K562 (cell line): ENCODE results near the gene CRAMP1. TPM values are rescaled to one million over a fixed set of nuclear protein-coding genes. Genes with fewer than 3 reads are reported as not detected.

ENCODE experiments used
- ARID1B ChIP-seq: fragments of 450-650 bp; IDR thresholded peaks from 2 replicates; pipeline ENCODE4 v1.6.1; 2016; ENCODE audit warnings: antibody characterized with exemption, mild to moderate bottlenecking, inconsistent platforms
- C11orf30 ChIP-seq: fragments of 450-650 bp; IDR thresholded peaks from 2 replicates; pipeline ENCODE4 v1.6.1; 2016; ENCODE audit warnings: low read depth, mild to moderate bottlenecking
- CBX8 ChIP-seq: fragments of 200-600 bp; sonication (generic); IDR thresholded peaks from 2 replicates; pipeline ENCODE4 v1.6.1; 2012; ENCODE audit warnings: borderline replicate concordance, mixed run types, low read depth, mild to moderate bottlenecking, moderate library complexity, mixed read lengths, low read length, control low read depth, inconsistent platforms; ENCODE audit not compliant: poor library complexity, severe bottlenecking; ENCODE audit errors: extremely low read depth
- CTCF ChIP-seq, 3 experiments: IDR thresholded peaks in 2 of 3; conservative IDR thresholded peaks in 1 of 3; 2 replicates each; pipeline ENCODE4 v1.5.1; 2011 to 2012; ENCODE audit warnings: low read length in 3 of 3, mild to moderate bottlenecking in 3 of 3, control low read depth in 2 of 3, improper control_type of control experiment in 1 of 3, inconsistent platforms in 1 of 3, low read depth in 1 of 3, mixed read lengths in 1 of 3, moderate library complexity in 1 of 3; ENCODE audit not compliant: insufficient read depth in 2 of 3
- DEAF1 ChIP-seq: fragments of 450-650 bp; formaldehyde crosslinking; IDR thresholded peaks from 2 replicates; pipeline ENCODE4 v1.4.0; 2020; ENCODE audit warnings: mild to moderate bottlenecking, moderate library complexity
- GABPA ChIP-seq: fragments of 200-800 bp; sonication (Bioruptor generic); conservative IDR thresholded peaks from 2 replicates; pipeline ENCODE4 v1.6.1; 2016; ENCODE audit warnings: low read depth, missing genetic modification characterization, missing compliant biosample characterization
- HOMEZ ChIP-seq: fragments of 250-450 bp; sonication (Bioruptor Pico); IDR thresholded peaks from 2 replicates; pipeline ENCODE4 v1.4.0; 2020; ENCODE audit warnings: mild to moderate bottlenecking, moderate library complexity
- MEIS2 ChIP-seq: fragments of 450-650 bp; IDR thresholded peaks from 2 replicates; pipeline ENCODE4 v1.6.1; 2014; ENCODE audit warnings: mild to moderate bottlenecking; ENCODE audit not compliant: partially characterized antibody
- MNT ChIP-seq, 2 experiments: fragments of 450-650 bp; conservative IDR thresholded peaks; 2 replicates each; pipeline ENCODE4 v1.6.1; 2017; ENCODE audit warnings: mild to moderate bottlenecking in 2 of 2, moderate library complexity in 2 of 2
- ZNF407 ChIP-seq: fragments of 450-650 bp; IDR thresholded peaks from 2 replicates; pipeline ENCODE4 v1.6.1; 2016; ENCODE audit warnings: low read depth
- polyA plus RNA-seq, 8 experiments: library from polyadenylated mRNA; depleted of rRNA in 4 of 8; stranded (reverse) in 5 of 8; unstranded in 3 of 8; fragments of >200 nt; fragmentation: Nextera tagmentation in 2 of 8; fragmentation: Illumina TruSeq in 1 of 8; extraction: Ambion mirVana in 2 of 8; extraction: Trizol in 1 of 8; gene quantifications; 2 replicates each; pipeline versions ENCODE4 v1.2.1 to v1.2.3, GENCODE V29; 2011 to 2014; ENCODE audit warnings: inconsistent platforms in 1 of 8, missing spikeins in 1 of 8
- total RNA-seq, 7 experiments: library from RNA; depleted of rRNA in 6 of 7; stranded (reverse); fragments of >200 nt in 6 of 7; fragmentation: Illumina TruSeq in 2 of 7; extraction: Trizol in 2 of 7; gene quantifications; 2 replicates each; pipeline versions ENCODE4 v1.2.1 to v1.2.3, GENCODE V29; 2011 to 2021; ENCODE audit warnings: low replicate concordance in 1 of 7

CRAMP1 gene
- total and polyA plus RNA-seq, 9 of the 15 experiments (the other 6 are each of a cell fraction or from before 2014, with no cell fraction given), result 0.52 to 20.8 (median 7.5) TPM

- no peak for TF ChIP-seq CBX8
- 0 out of 2 replicates have a peak, but pooled peaks have one; percentile 13 for TF ChIP-seq ARID1B
- peak; percentile 98 for TF ChIP-seq C11orf30
- no peak for TF ChIP-seq DEAF1 (CRISPR knock-in tag)
- no peak for TF ChIP-seq HOMEZ (CRISPR knock-in tag)
- TF ChIP-seq MNT (conservative IDR thresholded peaks at IDR 0.05), result peak in 1 of 2 experiments; percentile 5; a peak in 1 of 4 replicates
- 0 out of 2 replicates have a peak, but pooled peaks have one; percentile 0 for TF ChIP-seq GABPA (tag)
- no peak for TF ChIP-seq MEIS2
- TF ChIP-seq ZNF407, result no peak
- TF ChIP-seq CTCF (IDR thresholded peaks at IDR 0.05 in 2 of 3, conservative IDR thresholded peaks at IDR 0.05 in 1 of 3; ENCODE audit: insufficient read depth in 2 of 3, low read depth in 1 of 3, low read length in 3 of 3), result no peak
These were observed 66.4 kb downstream of the CRAMP1 start (continued) for GRCh38 chr16:1678500-1679098.
